IMR-90 (cell line): Measurements from ENCODE around the gene TBPL1. TPM values are rescaled to one million over a fixed set of nuclear protein-coding genes. Genes with fewer than 3 reads are reported as not detected.

Source experiments
- ATAC-seq: fragments of 200-7000 bp; cut with Tn5 transposase; 2 replicates; pipeline ENCODE4 v1.9.1; 2020; ENCODE audit warnings: low read depth, mild to moderate bottlenecking, moderate library complexity
- BruUV-seq: library from RNA; stranded (reverse); fragments of 400-500 nt; replicated peaks from 2 replicates; lab custom pipeline; 2021; lab: Mats Ljungman, UMichigan
- CTCF ChIA-PET: fragments of 300-600 bp; formaldehyde crosslinking; extraction: SDS; loops from one replicate; lab custom pipeline; 2021; ENCODE audit warnings: antibody characterized with exemption; lab: Yijun Ruan, JAX
- POLR2A ChIA-PET: fragments of 300-600 bp; sonication (Branson Sonifier 250); formaldehyde crosslinking; loops from one replicate; lab custom pipeline; 2022; ENCODE audit warnings: antibody characterized with exemption; ENCODE audit not compliant: unreplicated experiment; lab: Charles Lee
- DNase-seq: peaks from one replicate; pipeline ENCODE4 v3.0.0; 2013
- H2AFZ ChIP-seq: replicated peaks from 2 replicates; pipeline ENCODE3; 2013; ENCODE audit warnings: low read length, mild to moderate bottlenecking; ENCODE audit not compliant: poor library complexity
- H2AK5ac ChIP-seq: 2 replicates; pipeline ENCODE4 v1.6.1; 2013; ENCODE audit warnings: low read depth, low read length, inconsistent platforms
- H2AK9ac ChIP-seq: replicated peaks from 2 replicates; pipeline ENCODE3; 2013; ENCODE audit warnings: mild to moderate bottlenecking, low read depth, low read length, moderate library complexity; ENCODE audit not compliant: poor library complexity
- H2BK120ac ChIP-seq: 2 replicates; pipeline ENCODE4 v1.6.1; 2013; ENCODE audit warnings: low read depth, low read length, inconsistent platforms
- H2BK15ac ChIP-seq: 3 replicates; pipeline ENCODE4 v1.6.1; 2013; ENCODE audit warnings: low read depth, low read length, inconsistent platforms
- H2BK20ac ChIP-seq: 2 replicates; pipeline ENCODE4 v1.6.1; 2013; ENCODE audit warnings: low read depth, mild to moderate bottlenecking, inconsistent platforms, low read length, moderate library complexity
- H2BK5ac ChIP-seq: 2 replicates; pipeline ENCODE4 v1.6.1; 2013; ENCODE audit warnings: mild to moderate bottlenecking, low read depth, low read length, inconsistent platforms; ENCODE audit not compliant: poor library complexity, severe bottlenecking
- H3K14ac ChIP-seq: replicated peaks from 2 replicates; pipeline ENCODE4 v1.6.1; 2013; ENCODE audit warnings: low read depth, low read length, inconsistent platforms
- H3K18ac ChIP-seq: 2 replicates; pipeline ENCODE4 v1.6.1; 2013; ENCODE audit warnings: low read depth, low read length, control low read depth
- H3K23ac ChIP-seq: 2 replicates; pipeline ENCODE4 v1.6.1; 2013; ENCODE audit warnings: low read depth, low read length, inconsistent platforms
- H3K27ac ChIP-seq: 2 replicates; pipeline ENCODE4 v1.5.1; 2013; ENCODE audit warnings: mild to moderate bottlenecking, control low read depth, low read length; ENCODE audit not compliant: insufficient read depth
- H3K27me3 ChIP-seq: 2 replicates; pipeline ENCODE4 v1.6.1; 2013; ENCODE audit warnings: low read length; ENCODE audit not compliant: control insufficient read depth, insufficient read depth
- H3K36me3 ChIP-seq: 2 replicates; pipeline ENCODE4 v1.6.1; 2013; ENCODE audit warnings: low read length, mixed read lengths; ENCODE audit not compliant: control insufficient read depth, insufficient read depth
- H3K4ac ChIP-seq: 2 replicates; pipeline ENCODE4 v1.6.1; 2013; ENCODE audit warnings: low read depth, low read length, inconsistent platforms
- H3K4me1 ChIP-seq: 2 replicates; pipeline ENCODE4 v1.6.1; 2013; ENCODE audit warnings: low read length, mixed read lengths; ENCODE audit not compliant: control insufficient read depth, insufficient read depth
- H3K4me2 ChIP-seq: 2 replicates; pipeline ENCODE4 v1.6.1; 2013; ENCODE audit warnings: low read depth, mild to moderate bottlenecking, control low read depth, low read length, moderate library complexity
- H3K4me3 ChIP-seq: 2 replicates; pipeline ENCODE4 v1.5.1; 2013; ENCODE audit warnings: low read depth, mild to moderate bottlenecking, control low read depth, low read length, moderate library complexity; ENCODE audit not compliant: insufficient read depth
- H3K56ac ChIP-seq: 2 replicates; pipeline ENCODE4 v1.6.1; 2013; ENCODE audit warnings: low read length, inconsistent platforms; ENCODE audit not compliant: insufficient read depth; ENCODE audit errors: extremely low read depth
- H3K79me1 ChIP-seq, 2 experiments: 2 replicates each; pipeline ENCODE4 v1.6.1; 2013; ENCODE audit warnings: low read length in 2 of 2, inconsistent platforms in 1 of 2, low read depth in 1 of 2
- H3K9ac ChIP-seq: 2 replicates; pipeline ENCODE4 v1.6.1; 2013; ENCODE audit warnings: low read depth, low read length, control low read depth
- H3K9me1 ChIP-seq: 2 replicates; pipeline ENCODE4 v1.6.1; 2013; ENCODE audit warnings: low read length, inconsistent platforms; ENCODE audit not compliant: insufficient read depth
- H3K9me3 ChIP-seq: 2 replicates; pipeline ENCODE4 v1.6.1; 2013; ENCODE audit warnings: low read length; ENCODE audit not compliant: control insufficient read depth, insufficient read depth
- H4K20me1 ChIP-seq: 2 replicates; pipeline ENCODE4 v1.6.1; 2013; ENCODE audit warnings: low read length, inconsistent platforms; ENCODE audit not compliant: insufficient read depth
- H4K5ac ChIP-seq: 2 replicates; pipeline ENCODE4 v1.6.1; 2013; ENCODE audit warnings: mild to moderate bottlenecking, low read depth, low read length, control low read depth
- H4K8ac ChIP-seq, 2 experiments: 2 replicates each; pipeline ENCODE4 v1.6.1; 2013; ENCODE audit warnings: low read depth in 2 of 2, low read length in 2 of 2, control low read depth in 1 of 2, inconsistent platforms in 1 of 2
- H4K91ac ChIP-seq: 2 replicates; pipeline ENCODE4 v1.6.1; 2013; ENCODE audit warnings: low read depth, low read length, inconsistent platforms; ENCODE audit not compliant: insufficient read depth
- CHD1 ChIP-seq: IDR thresholded peaks from 2 replicates; pipeline ENCODE4 v1.6.1; 2012; ENCODE audit warnings: low read depth, low read length, improper control_type of control experiment
- ELK1 ChIP-seq: fragments of 150-350 bp; IDR thresholded peaks from 2 replicates; pipeline ENCODE4 v1.6.1; 2016; ENCODE audit warnings: low read depth, mild to moderate bottlenecking, low read length, moderate library complexity, borderline replicate concordance
- POLR2A ChIP-seq: IDR thresholded peaks from 2 replicates; pipeline ENCODE4 v1.6.1; 2012; ENCODE audit warnings: mild to moderate bottlenecking, low read depth, low read length
- RFX5 ChIP-seq: IDR thresholded peaks from 2 replicates; pipeline ENCODE4 v1.8.0; 2012; ENCODE audit warnings: low read depth, mild to moderate bottlenecking, low read length, moderate library complexity
- USF2 ChIP-seq: fragments of 150-350 bp; IDR thresholded peaks from 2 replicates; pipeline ENCODE4 v1.6.1; 2017; ENCODE audit warnings: mild to moderate bottlenecking, antibody characterized with exemption, low read length, low read depth
- WGBS, 2 experiments: methylation state at CpG; one replicate each; pipeline versions ENCODE4 v1.1.5 to v1.1.7; 2013; ENCODE audit warnings: missing lambda C conversion rate in 2 of 2; ENCODE audit not compliant: insufficient read length in 1 of 2; ENCODE audit errors: extremely low coverage in 2 of 2; 5-methylcytosine and 5-hydroxymethylcytosine counted together
- dilution Hi-C: fragments of 300-500 bp; cut with HindIII; formaldehyde crosslinking; loops from one replicate; pipeline ENCODE4 v1.14.3; 2018; ENCODE audit warnings: low sequenced_read_pairs; ENCODE audit not compliant: unreplicated experiment
- in situ Hi-C: fragments of 300-500 bp; cut with MboI; formaldehyde crosslinking; loops from 3 replicates; pipeline ENCODE4 v1.14.3; 2019; ENCODE audit warnings: low sequenced_read_pairs, inconsistent platforms, mixed read lengths
- intact Hi-C: fragments of 100-400 bp; cut with micrococcal nuclease; formaldehyde crosslinking; loops from 2 replicates; pipeline ENCODE4 v1.10.0; 2022
- polyA plus RNA-seq, 3 experiments: library from polyadenylated mRNA; depleted of rRNA; stranded (reverse); fragments of >200 nt; gene quantifications; 2 replicates each; pipeline ENCODE4 v1.2.3, GENCODE V29; 2012; ENCODE audit warnings: low replicate concordance in 1 of 3
- total RNA-seq: library from RNA; depleted of rRNA; stranded (reverse); fragments of >200 nt; gene quantifications from 2 replicates; pipeline ENCODE4 v1.2.3, GENCODE V29; 2012

The TBPL1 gene
- total and polyA plus RNA-seq, 2 of the 4 experiments (the other 2 are of a cell fraction) = 25.6 to 32.5 TPM

GRCh38 chr6:133953634-133954415 is 801 bp downstream of the TBPL1 start:
- H2AFZ ChIP-seq = peak overlapping the region; percentile 97
- H2BK15ac ChIP-seq = no peak overlapping the region
- H3K4me2 ChIP-seq = peak overlapping the region; percentile 99
- H3K18ac ChIP-seq = no peak overlapping the region
- H3K56ac ChIP-seq = 0 out of 2 replicates have a peak overlapping the region, but pooled peaks have one; percentile 17
- H3K27me3 ChIP-seq = no peaks in the 10 kb centered on the region
- peak overlapping the region; percentile 74 for H2BK5ac ChIP-seq
- CTCF ChIA-PET = interaction anchor here (0.8 to 2.4 kb wide), 5 partner anchors 22 to 110 kb away, joined by 3 to 7 read pairs (median 3); no protein-coding TSS in a partner anchor
- intact Hi-C loops (no loop called here), dilution Hi-C loops (no loop called here), in situ Hi-C loops (no loop called here)
- WGBS, 2 experiments = 21% methylated on average over 4 of the region's 23 CpGs; no CpG with 5 or more reads in 1 of the 2 experiments
- H3K23ac ChIP-seq = peak overlapping the region; percentile 5
- DNase-seq = no peak
- no peak overlapping the region for H2AK5ac ChIP-seq
- H3K9ac ChIP-seq = peak overlapping the region; percentile 71
- no peaks in the 10 kb centered on the region for H3K9me3 ChIP-seq
- no peak for TF ChIP-seq ELK1
- TF ChIP-seq POLR2A = no peak
- no peak for TF ChIP-seq USF2
- no peak for TF ChIP-seq CHD1
- TF ChIP-seq RFX5 = no peak
- peaks cover 18 to 56% of the 10 kb centered on the region in 2 experiments for H3K79me1 ChIP-seq
- peaks cover 9% of the 10 kb centered on the region; the same call in 1 of the 2 replicates for H3K9me1 ChIP-seq
- H4K91ac ChIP-seq = no peak overlapping the region
- peak overlapping the region; percentile 73 for H2AK9ac ChIP-seq
- peak overlapping the region; percentile 20 to 37; a peak in 2 of 4 replicates for H4K8ac ChIP-seq
- no peak overlapping the region for H4K5ac ChIP-seq
- ATAC-seq = no peak; the same call in 1 of the 2 replicates
- H3K4ac ChIP-seq = 0 out of 2 replicates have a peak overlapping the region, but pooled peaks have one; percentile 32
- peaks cover 19% of the 10 kb centered on the region; the same call in 1 of the 2 replicates for H4K20me1 ChIP-seq
- H2BK20ac ChIP-seq = no peak overlapping the region
- H3K36me3 ChIP-seq = no peaks in the 10 kb centered on the region
- POLR2A ChIA-PET = no interaction called here
- H3K27ac ChIP-seq = peak overlapping the region; percentile 53
- peak overlapping the region; percentile 46; the same call in 1 of the 2 replicates for H3K14ac ChIP-seq
- no peak overlapping the region for H2BK120ac ChIP-seq
- H3K4me1 ChIP-seq = peaks cover 9% of the 10 kb centered on the region
- no TSS peak for BruUV-seq
- H3K4me3 ChIP-seq = peak overlapping the region; percentile 64
